ENCODE measurements around the gene MAP2K1.
"Not testable (repeated sequence)": the region's sequence is repeated elsewhere in the genome, so short reads cannot be mapped to it uniquely, and the experiment has no call there.

Gene MAP2K1

DNA sequence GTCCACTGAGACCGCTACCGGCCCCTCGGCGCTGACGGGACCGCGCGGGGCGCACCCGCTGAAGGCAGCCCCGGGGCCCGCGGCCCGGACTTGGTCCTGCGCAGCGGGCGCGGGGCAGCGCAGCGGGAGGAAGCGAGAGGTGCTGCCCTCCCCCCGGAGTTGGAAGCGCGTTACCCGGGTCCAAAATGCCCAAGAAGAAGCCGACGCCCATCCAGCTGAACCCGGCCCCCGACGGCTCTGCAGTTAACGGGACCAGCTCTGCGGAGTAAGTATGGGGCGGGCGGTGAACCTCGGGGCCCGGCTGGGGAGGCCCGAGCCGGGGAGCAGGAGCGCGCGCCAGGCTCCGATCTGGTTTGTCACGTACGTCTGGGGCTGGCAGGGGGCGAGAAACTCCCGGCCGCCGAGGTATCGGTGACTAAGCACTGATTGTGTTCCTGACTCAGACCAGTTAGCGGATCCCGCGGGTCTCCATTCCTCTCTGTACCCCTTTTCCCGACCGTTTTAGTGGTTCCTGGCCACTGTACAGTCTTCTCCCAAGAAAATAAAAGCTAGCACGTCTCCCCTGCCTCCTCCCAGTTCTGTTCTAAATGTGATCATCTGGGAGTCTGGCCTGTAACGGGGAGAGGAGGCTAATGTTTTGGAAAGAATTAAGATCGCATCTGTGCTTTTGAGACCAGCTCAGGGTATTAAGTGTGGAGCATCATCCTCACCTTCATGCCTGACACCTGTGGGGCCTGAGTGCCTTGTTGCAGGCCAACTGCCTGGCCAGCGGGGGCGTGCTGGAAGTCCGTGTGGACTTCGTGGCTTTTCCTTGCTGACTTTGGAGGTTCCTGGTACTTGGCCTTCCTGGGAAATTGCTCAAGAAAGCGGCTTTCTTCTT, 691 bp downstream of the MAP2K1 start:
- 0 out of 2 replicates have a peak, but pooled peaks have one; percentile 21 for TF ChIP-seq POLR2A (IDR thresholded peaks at IDR 0.05; ENCODE audit: low read depth, low read length)
- DNase-seq (ENCODE audit: insufficient read length, low spot score) (peak; percentile 43), FAIRE-seq (no peak)

GRCh38 chr15:66388043-66388363, 1.3 kb downstream of the MAP2K1 start:
- no peak for TF ChIP-seq POLR2A (IDR thresholded peaks at IDR 0.05; ENCODE audit: low read depth, low read length)
- DNase-seq (ENCODE audit: insufficient read length, low spot score) (no peak), FAIRE-seq (no peak)

DNA sequence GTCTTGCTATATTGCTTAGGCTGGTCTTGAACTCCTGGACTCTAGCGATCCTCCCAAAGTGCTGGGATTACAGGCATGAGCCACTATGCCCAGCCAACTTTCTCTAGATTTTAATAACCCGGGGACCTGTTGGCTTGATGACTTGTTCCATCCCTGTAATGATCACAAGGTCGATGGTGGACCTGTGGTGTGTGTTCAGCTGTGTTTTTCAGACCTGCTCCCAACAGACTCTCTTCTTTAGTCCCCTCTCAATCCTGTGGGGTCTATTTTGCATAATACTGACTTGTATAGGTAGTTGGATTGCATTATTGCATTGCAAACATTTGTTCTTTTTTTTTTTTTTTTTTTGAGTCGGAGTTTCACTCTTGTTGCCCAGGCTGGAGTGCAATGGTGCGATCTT, 1.9 kb downstream of the MAP2K1 start:
- TF ChIP-seq POLR2A (IDR thresholded peaks at IDR 0.05; ENCODE audit: low read depth, low read length) = no peak
- no peak for DNase-seq (ENCODE audit: insufficient read length, low spot score)
- FAIRE-seq = no peak

DNA sequence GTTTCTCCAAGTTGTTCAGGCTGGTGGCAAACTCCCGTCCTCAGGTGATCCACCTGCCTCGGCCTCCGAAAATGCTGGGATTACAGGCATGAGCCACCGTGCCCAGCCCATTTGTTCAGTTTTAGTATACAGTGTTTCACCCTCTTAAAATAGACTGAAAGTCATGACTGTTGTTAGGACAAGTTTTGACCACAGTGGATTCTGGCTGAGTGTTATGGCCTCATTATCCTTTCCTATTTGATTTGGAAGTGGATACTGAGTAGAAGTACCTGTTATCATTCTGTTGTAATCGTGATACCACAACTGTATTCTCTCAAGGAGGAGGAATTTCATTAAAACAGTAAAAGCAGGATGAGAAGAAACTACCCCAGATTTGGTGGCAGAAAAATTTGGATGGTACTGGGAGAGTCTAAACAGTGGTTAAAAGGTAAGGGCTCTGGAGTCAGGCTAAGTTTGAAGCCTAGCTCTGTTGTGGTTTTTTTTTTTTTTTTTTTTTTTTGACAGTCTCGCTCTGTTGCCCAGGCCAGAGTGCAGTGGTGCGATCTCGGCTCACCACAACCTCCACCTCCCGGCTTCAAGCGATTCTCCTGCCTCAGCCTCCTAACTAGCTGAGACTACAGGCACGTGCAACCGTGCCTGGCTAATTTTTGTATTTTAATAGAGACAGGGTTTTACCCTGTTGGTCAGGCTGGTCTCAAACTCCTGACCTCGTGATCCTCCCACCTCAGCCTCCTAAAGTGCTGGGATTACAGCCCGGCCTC, 2.6 kb downstream of the MAP2K1 start:
- FAIRE-seq (no peak), DNase-seq (ENCODE audit: insufficient read length, low spot score) (no peak)
- no peak for TF ChIP-seq POLR2A (IDR thresholded peaks at IDR 0.05; ENCODE audit: low read depth, low read length)

- TF ChIP-seq POLR2A (IDR thresholded peaks at IDR 0.05; ENCODE audit: low read depth, low read length) = no peak
- FAIRE-seq (no peak), DNase-seq (ENCODE audit: insufficient read length, low spot score) (no peak)
These were observed 3.2 kb downstream of the MAP2K1 start for GRCh38 chr15:66389859-66390381.

- TF ChIP-seq POLR2A (IDR thresholded peaks at IDR 0.05; ENCODE audit: low read depth, low read length) = no peak
- no peak for FAIRE-seq
These were observed 4.0 kb downstream of the MAP2K1 start for GRCh38 chr15:66390678-66391077.

GRCh38 chr15:66393037-66393436, 6.3 kb downstream of the MAP2K1 start:
- not testable (repeated sequence) for FAIRE-seq; DNase-seq (ENCODE audit: insufficient read length, low spot score)

More at GRCh38 chr15:66390678-66391077, 4.0 kb downstream of the MAP2K1 start:
- no peak for DNase-seq (ENCODE audit: insufficient read length, low spot score)

- DNase-seq (ENCODE audit: insufficient read length, low spot score) (no peak), FAIRE-seq (no peak)
- no peak for TF ChIP-seq POLR2A (IDR thresholded peaks at IDR 0.05; ENCODE audit: low read depth, low read length)
These were observed 7.8 kb downstream of the MAP2K1 start for GRCh38 chr15:66394472-66394871.

DNA sequence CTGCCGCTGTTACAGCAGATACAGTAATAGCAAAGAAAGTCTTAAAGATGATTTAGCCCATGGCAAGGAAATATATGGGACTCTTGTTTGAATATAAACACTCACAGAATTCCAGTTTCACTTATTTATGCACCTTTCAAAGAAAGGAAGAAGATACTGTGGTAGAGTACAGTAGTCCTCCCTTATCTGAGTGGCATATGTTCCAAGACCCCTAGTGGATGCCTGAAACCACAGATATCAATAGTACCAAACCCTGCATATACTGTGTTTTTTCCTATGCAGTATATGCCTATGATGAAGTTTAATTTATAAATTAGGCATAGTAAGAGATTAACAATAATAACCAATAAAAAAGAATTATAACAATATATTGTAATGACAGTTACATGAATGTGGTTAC, 8.2 kb downstream of the MAP2K1 start:
- FAIRE-seq (no peak), DNase-seq (ENCODE audit: insufficient read length, low spot score) (no peak)
- TF ChIP-seq POLR2A (IDR thresholded peaks at IDR 0.05; ENCODE audit: low read depth, low read length) = no peak

DNA sequence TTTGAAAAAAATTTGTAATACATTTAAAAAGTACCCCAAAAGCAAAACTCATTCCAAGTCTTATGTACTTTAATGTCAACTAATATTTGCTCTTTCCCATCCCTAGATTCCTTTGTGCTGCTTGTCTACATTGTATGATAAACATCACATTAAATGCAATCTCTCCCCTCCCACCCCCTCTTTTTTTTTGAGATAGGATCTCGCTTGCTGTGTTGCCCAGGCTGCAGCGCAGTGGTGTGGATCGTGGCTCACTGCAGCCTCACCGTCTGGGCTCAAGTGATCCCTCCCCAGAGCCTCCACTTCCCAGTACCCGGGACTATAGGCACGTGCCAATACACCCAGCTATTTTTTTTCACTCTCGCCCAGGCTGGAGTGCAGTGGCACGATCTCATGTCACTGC, 12.6 kb downstream of the MAP2K1 start:
- FAIRE-seq (no peak), DNase-seq (ENCODE audit: insufficient read length, low spot score) (no peak)
- TF ChIP-seq POLR2A (IDR thresholded peaks at IDR 0.05; ENCODE audit: low read depth, low read length) = no peak

DNA sequence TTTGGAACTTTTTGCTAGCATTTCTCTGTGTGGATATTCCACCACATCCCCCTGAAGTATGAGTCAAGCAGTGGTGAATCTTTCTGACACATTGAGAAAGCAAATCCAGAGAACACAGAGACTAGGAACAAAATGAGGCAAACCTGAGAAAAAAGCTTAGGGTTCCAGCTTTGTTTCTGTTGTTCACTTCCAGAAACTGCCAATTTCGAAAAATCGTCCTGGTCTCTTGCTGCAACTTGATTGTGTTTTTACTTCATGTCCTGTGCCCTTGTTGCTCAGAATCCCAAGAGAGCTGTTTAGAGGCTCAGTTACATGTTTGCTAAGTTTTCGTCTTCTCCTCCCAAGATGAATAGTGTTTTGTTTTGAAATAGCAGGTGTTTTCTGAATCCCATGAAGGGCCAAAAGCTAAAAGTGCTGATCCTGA, 13.7 kb downstream of the MAP2K1 start:
- DNase-seq (ENCODE audit: insufficient read length, low spot score) (no peak), FAIRE-seq (no peak)
- TF ChIP-seq POLR2A (IDR thresholded peaks at IDR 0.05; ENCODE audit: low read depth, low read length) = no peak

DNA sequence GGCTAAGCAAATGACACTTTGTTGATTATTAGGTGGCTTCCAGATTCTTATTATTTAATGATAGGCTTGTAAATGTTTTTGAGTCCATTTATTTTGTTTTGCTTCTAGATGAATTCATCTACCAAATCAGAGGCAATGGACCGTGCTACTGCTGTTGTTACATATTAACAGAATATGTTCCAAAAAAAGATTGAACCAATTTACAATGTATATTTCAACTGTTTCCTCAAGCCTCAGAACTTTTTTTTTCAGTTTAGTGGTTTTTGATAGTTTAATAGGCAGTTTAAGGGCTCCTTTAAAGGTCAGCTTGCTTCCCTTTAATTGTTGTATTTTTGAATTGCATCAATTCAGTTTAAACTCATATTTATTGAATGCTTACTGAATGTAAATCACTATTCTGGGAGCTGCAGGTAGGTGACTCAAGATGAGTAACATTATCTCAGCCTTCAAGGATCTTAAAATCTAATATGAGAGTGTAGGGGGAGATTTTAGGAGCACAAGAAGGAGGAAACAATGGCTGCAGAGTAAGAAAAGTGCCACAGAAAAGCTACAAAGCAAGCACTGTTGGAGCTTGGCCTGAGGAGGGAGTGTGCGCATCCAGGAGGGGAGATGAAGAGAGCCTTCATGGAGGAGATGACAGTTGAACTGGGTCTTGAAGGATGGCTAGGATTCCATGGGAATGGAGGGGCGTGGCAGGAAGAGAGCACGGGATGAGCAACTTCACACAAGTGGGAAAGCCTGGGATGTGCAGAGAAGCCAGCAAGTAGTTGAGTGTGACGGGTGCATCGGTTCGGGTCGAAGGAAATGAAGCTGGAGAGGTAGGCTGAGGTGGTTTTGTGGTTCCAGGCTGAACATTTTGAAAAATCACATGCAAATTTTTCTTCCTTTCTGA, 14.7 kb downstream of the MAP2K1 start:
- no peak for DNase-seq (ENCODE audit: insufficient read length, low spot score)
- FAIRE-seq = no peak
- TF ChIP-seq POLR2A (IDR thresholded peaks at IDR 0.05; ENCODE audit: low read depth, low read length) = no peak

- TF ChIP-seq POLR2A (IDR thresholded peaks at IDR 0.05; ENCODE audit: low read depth, low read length) = no peak
- FAIRE-seq = no peak
- no peak for DNase-seq (ENCODE audit: insufficient read length, low spot score)
These were observed 16.1 kb downstream of the MAP2K1 start for GRCh38 chr15:66402761-66403284.
